EH (cell line): ENCODE measurements around the gene DVL2.
A peak's percentile ranks its signal among the peaks of the same experiment; 100 is the strongest.
"Not testable (repeated sequence)": the region's sequence is repeated elsewhere in the genome, so short reads cannot be mapped to it uniquely, and the experiment has no call there.

Experiments
- DNase-seq: peaks from one replicate; pipeline ENCODE4 v3.0.0-alpha.2; 2015; ENCODE audit warnings: low read depth

DVL2 gene

DNA sequence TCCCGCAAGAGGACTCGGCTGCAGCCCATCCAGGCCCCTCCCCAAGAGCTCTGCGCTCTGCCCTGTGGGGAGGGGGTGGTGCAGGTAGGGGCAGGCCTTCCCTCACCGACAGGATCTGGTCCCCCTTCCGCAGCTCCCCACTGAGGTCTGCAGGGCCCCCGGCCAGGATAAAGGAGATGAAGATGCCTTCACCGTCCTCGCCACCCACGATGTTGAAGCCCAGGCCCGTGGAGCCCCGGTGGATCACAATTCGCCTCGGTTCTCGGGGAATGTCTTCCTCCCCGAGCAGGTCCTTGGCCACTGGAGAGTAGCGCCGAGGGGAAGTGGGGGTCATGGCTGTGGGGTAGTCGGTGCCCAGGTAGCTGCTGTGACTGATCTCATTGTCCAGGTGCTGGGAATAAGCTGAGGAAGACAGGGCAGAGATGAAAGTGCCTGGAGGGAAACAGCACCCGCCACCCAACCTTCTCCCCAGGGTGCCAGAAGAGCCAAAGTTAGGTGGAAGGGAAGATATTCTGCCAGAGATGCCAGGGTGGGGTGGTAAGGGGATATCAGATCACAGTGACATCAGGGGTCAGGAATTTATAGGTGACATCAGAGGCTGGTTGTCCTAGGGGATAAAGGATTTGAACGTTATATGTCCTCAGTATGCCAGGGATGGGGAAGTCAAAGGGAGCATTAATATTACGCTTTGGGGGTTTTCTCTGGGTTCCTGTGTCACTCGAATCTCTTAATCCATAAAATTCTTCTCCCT lies 37.5 kb downstream of the DVL2 start:
- no peak for DNase-seq

DNA sequence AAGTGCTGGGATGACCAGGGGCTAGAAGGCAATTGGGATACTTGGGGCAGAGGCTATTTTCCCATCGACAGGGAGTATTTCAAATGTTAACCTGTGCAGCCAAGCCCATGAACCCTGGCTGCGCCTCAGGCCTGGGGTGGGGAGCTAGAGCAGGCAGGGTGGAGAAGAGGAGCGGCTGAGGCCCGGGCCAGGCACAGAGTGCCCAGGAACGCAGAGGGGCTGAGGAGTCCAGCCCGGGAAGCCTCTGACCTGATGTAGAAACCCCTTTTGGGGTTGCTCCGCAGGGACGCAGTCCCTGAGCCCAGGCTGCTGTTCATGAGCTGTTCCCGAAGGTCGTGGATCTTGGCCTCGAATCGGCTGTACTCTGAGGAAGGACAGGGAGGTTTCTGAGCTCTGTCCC lies 38.3 kb downstream of the DVL2 start:
- no peak for DNase-seq

DNA sequence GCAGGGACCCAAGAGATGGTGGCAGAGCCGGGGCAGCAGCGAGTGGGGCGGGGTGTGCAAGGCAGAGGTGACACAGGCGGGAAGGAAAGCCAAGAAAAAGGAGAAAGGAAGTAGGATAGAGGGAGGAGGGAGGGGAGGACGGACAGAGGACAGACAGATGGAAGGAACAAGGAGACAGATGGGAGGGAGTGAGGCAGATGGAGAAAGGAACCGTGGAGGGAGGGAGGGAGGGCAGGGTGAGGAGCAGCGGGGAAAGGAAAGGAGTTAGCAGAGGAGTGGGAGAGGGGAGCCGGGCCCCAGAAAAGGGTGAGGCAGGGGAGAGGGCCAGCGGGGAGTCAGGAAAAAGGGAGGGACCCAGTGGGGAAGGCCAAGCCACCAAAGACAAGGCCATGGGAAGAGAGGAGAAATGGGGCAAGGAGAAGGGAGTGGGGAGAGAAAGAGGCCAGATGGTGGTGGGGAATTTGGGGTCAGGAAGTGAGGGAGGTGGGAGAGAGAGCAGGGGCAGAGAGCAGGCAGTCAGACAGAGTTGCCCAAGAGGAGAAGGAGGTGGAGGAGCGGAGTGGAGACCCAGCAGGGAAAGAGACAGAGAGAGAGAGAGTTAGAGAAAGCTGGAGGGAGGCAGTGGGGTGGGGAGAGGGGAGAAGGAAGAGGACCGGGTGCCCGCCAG lies 41.9 kb downstream of the DVL2 start:
- DNase-seq = no peak

DNA sequence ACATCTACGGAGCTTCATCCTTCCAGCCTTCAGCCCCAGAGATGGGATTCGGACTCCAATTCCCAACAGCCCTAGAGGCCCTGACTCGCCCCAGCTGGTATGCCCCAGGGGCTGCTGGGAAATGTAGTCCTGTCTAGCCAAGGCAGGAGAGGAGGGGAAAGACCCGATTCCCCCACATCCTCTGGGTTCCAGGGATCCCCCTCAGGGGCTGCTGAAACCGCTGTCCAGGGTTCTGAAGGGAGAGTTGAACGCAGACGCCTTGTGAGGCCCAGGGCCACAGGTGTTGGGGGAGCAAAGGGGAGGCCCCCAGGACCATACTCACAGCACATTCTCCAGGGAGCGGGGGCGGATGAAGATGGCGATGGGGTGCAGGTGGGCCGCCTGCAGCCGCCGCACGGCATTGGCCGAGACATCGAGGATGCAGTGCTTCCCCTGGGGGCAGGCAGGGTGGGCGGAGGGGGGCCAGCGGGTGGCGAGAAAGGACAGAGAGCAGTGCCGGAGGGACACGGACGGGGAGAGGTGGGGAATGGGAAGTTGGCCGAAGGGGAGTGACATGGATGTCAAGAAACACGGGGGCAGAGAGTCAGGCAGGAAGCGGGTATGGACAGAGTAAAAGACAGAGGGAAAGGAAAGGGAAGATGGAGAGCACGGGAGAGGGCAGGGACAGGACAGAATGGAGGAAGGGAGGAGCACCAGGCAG lies 42.6 kb downstream of the DVL2 start:
- DNase-seq = peak; percentile 55

DNA sequence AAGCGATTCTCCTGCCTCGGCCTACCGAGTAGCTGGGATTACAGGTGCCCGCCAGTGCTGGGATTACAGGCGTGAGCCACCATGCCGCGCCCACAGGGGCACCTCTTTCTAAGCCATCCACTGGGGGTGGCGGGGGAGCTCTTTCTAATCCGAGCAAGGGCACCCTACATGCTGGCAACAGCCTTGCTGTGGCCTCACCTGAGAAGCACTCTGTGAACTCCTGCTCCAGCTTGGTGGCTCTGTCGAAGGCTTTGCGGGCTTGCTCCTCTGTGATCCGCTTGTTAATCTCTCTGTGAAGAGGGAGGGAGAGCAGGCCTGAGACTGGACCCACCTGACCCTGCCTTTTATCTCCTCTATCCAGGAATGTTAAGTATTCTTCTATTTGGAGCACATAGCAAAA lies 43.2 kb downstream of the DVL2 start:
- no peak for DNase-seq

DNA sequence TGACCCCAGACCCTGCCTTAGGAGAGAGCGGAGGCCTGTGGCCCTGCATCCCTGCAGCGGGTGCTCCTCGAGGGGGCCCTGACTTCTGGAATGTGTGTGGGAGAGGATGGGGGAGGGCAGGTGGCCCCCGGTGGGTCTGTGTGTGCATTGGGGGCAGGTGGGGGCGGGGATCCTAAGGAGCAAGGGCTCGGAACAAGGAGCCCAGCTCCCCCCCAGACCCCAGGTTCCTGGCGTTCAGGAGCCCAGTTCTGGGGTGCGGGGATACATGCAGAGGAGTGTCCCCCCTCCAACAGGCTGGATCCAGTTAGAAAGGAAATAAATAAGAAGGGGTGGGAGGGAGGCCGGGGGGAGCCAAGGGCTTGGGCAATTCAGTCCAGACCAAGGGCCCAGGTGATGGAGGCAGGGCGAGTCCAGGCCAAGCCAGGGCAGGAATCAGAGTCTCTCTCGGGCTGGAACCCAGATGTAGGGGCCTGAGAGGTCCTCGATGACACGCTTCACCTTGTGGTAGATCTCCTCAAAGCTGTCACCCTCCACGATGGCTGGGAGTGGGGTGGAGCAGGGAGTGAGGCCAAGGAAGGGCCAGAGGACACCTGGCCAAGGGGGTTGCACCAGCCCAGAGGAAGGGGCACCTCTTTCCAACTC lies 43.9 kb downstream of the DVL2 start:
- DNase-seq = no peak

DNA sequence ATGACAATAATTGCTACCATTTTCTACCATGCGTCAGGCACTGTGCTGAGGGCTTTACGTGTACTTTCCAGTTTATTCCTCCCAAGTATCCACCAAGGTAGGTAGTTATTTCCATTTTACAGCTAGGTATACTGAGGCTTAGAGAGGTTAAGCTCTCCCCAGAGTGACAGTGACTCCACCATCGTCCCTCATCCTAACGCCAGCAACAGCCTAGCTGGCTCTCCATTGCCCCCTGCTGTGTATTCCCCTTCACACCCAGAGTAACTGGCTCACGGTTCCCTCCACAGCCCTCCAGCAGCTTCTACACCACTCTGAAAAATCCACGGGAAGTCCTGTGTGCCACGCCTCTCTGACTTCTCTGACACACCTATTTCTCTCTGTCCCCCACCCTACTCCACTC lies 48.1 kb downstream of the DVL2 start:
- no peak for DNase-seq

DNA sequence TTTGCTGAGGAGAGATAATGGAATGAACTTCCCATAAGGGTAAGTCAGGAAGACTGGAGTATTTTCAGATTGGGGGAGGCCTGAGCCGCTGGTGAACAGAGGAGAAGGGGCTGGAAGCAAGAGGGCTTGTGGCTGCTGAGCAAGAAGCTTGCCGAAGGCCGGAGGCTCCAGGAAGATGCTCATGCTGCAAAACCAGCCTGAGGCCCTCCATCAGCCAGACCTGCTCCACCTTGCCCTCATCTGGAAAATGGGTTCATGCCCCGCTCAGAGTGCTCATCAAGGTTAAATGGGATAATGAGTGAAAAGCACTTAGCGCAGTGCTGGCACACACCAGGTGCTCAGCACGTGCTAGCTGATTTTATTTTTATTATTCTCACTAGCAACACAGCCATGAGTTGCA lies 49.7 kb downstream of the DVL2 start:
- no peak for DNase-seq

DNA sequence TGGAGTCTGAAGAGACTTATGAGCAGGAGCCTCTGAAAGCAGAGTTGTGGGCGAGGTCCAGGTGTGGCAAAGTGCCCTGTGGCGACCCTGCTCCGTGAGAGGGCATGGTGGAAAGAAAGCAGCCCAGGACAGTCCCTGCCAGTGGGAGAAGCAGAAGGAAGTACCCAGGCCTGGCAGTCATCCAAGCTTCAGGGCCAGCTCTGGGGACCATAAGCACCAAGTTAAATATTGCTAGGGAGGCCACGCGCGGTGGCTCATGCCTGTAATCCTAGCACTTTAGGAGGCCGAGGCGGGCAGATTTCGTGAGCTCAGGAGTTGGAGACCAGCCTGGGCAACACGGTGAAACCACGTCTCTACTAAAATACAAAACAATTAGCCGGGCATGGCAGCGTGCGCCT lies 50.2 kb downstream of the DVL2 start:
- DNase-seq = no peak

DNA sequence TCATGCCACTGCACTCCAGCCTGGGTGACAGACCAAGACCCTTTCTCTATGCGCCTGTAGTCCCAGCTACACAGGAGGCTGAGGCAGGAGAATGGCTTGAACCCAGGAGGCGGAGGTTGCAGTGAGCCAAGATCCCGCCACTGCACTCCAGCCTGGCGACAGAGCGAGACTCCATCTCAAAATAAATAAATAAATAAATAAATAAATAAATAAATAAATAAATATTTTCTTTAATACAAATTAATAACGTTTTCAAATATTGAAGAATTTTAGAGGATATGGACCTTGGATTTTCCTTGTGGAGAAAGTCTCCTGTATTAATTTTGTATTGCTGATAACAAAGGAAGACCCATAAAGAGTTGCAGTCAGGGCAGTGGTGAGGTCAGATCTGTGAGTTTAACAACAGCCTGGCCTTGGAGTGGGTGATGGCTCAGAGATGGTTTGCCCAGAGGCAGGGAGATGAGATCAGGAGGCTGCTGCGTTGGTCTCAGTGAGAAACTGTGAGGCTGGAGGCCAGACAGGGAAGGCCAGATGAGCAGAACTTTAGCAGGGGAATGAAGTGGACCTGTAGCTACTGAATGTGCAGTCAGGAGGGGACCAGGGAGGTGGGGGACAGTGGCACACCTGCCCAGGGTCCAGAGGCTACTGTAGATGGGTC lies 50.8 kb downstream of the DVL2 start:
- DNase-seq = no peak

DNA sequence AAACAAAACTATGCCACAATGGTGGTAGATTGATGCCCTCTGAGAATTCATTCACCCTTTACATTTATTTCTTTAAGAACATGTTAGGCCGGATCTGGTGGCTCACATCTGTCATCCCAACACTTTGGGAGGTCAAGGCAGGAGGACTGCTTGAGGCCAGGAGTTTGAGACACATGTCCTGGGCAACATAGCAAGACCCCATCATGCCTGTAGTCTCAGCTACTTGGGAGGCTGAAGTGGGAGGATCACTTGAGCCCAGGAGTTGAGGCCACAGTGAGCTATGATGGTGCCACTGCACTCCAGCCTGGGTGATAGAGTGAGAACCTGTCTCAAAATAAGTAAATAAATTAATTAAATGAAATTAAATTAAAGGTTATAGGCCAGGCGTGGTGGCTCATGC lies 52.2 kb downstream of the DVL2 start:
- not testable (repeated sequence) for DNase-seq

DNA sequence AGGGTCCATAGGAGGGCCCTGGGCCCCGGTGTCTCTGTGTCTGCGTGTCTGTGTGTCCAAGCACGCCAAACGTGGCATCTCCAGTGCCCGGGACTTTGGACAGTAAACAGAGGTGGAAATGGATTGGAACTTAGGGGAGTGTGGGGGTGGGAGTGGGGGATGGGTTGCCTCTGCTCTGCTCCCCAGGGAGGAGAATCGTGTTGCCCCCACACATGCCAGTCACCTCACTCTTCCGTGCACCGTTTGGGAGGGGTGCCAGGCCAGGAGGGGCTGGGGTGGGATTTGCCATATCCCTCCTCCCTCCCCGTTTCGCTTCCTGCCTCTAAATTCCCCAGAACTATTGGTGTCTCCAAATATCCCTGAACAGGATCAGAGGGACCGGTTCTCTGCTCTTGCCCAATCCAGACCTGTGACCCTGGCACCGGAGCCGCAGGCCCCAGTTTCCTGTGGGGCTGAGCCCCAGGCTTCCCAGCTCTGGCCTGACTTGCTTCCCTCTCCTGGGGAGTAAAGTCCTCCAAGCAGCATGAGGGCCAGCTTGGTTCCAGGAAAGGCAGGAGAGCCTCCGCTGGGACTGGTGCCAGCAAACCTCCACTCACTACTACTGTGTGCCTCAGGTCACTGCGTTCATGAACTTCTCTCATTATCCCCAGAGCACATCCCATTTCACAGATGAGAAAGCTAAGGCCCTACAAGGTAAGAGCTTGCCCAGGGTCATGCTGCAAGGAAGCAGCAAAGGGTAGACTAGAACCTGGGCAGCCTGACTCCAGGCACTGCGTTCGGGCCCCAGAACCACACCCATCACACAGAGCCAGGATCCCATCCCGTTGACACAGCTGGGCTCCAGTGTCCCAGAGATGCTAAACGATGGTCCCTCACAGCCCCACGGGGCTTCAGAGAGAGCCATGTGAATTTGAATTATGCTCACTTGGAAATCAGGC lies 54.7 kb downstream of the DVL2 start, which contains the start of gene ASGR1:
Gene ASGR1 (minus strand): TSS at position 54 of the 938 bp plus-strand sequence. CDS start 807 bp downstream, outside the sequence.
- no peak for DNase-seq

DNA sequence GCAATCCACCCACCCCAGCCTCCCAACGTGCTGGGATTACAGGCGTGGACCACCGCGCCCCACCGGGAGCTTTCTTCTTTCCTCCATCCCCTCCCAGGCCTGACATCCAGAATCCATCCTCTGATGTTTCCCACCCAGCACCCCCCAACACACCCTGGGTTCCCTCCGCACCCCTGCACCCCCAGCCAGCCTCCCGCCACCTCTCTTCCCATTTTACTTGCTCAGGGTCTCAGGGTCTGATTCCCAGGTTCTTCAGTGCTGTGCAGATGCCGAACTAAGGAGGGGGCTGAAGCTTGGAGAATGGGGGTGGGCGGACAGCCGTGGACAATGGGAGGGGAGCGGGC lies 55.4 kb downstream of the DVL2 start:
- no peak for DNase-seq

DNA sequence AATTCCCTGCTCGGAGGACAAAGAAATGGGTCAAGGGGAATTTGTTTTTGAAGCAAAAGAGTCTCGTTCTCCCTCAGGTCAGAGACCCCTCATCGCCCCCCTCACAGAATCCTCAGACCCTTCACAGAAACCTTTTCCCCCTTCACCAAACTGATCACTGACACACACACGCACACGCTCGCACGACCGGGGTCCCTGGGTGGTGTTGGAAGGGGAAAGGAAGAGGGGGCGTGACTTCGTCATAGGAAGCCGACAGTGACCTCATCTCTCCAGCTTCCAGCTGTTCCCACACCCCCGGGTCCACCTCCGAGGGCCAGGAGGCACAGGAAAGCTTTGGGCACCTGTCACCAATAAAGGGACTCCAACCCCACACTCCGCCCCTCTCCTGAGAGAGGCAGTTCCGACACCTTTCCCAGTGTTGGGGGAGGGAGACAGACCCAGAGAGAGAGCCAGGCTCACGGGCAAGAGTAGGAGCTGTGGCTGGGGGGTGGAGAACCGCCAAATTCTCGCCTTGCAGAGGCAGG lies 56.3 kb downstream of the DVL2 start:
- peak; percentile 36 for DNase-seq

DNA sequence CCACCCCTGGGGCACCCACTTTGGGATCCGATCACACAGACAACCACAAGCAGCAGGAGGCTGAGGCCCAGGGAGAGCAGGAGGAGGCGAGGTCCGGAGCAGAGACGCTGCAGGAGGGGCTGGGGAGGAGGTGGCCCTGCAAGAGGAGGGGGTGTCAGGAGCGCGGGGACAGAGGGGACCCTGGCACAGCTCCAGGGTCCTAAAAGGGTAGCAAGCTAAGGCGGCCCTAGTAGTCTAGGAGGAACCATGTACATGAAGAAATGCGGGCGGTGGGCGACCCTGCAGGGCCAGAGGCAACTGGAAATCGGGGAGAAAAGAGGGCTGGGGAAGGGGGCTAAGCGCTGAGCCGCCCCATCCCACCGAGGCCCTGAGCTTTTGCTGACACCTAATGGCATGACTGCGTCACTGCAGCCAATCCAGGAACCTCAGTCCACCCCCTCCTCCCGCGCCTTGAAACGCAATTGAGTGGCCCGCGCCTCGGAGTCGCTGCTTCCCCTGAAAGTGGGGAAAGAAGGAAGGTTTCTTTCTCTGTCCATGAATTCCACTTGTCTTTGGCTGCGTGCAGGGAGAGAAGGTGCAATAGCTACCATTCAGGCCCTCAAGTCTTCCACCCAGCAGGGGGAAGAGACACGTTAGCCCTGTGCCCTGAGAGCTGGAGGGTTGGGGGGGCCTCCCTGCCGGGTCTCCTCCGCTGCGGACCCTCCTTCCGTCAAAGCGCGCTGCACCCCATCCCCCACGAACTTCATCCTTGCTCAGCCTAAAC lies 56.9 kb downstream of the DVL2 start:
- peak; percentile 72 for DNase-seq

DNA sequence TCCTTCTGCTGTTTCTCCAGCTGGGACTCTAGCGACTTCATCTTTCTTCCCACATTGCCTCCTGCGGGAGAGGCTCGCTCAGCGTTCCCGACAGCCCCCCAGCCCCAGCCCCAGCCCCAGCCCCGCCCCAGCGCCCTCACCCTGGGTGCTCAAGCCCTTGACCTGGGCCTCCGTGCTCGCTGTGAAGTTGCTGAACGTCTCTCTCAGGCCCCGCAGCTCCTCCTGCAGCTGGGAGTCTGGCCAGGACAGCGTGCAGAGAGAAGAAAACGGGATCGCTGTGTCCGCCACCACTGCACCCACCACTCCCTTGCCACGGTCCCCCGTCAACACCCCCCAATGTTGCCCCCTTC lies 57.5 kb downstream of the DVL2 start:
- no peak for DNase-seq

DNA sequence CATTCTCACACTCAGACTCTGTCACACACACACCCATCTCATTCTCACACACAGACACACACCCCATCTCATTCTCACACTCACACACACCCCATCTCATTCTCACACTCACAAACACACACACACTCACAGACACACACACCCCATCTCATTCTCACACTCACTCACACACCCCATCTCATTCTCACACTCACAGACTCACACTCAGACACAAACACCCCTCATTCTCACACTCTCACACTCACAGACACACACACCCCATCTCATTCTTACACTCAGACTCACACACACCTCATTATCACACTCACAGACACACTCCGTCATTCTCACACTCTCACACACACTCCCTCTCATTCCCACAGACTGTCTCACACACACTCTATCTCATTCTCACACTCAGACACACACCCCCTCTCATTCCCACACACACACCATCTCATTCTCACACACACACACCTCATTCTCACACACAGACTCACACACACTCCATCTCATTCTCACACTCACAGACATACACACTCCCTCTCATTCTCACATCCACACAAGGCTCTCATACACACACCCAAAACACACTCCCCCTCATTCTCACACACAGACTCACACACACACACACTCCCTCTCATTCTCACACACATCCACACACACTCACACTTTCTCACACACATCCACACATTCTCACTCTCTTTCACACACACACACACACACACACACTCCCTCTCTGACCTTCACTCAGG lies 58.0 kb downstream of the DVL2 start:
- DNase-seq = no peak
